ENCODE measurements around the gene BTBD19. TPM values are rescaled to one million over a fixed set of nuclear protein-coding genes. Genes with fewer than 3 reads are reported as not detected.

Gene BTBD19
- total RNA-seq, 2 experiments from 2014 or later: 0.44 to 2.0 TPM

DNA sequence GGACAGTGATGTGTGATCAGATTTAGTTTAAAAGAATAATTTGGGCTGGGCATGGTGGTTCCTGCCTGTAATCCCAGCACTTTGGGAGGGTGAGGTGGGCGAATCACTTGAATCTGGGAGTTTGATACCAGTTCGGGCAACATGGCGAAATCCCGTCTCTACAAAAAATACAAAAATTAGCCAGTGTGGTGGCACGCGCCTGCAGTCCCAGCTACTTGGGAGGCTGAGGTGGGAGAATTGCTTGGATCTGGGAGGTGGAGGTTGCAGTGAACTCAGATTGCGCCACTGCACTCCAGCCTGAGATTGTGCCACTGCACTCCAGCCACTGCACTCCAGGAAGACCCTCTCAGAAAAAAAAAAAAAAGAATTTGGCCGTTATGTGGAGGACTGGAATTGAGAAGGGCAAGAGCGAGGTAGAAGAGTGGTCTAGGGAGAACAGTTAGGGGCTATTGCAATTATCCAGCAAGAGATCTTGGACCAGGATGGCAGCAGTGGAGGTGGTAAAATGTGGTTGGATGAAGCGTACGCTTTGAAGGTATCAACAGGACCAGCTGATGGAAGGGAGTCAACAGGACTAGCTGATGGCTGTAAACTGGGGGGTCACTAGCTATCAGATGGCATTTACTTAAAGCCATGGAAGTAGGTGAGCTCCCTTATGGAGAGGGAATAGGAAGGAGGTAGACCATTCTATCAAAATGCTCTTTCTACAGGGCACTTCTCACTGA is 9.6 kb downstream of the BTBD19 start:
- no TSS peak for BruUV-seq (replicated peaks)
- intact Hi-C loops (cut with micrococcal nuclease; ENCODE audit: unreplicated experiment): loop anchor here (2.0 kb wide), 1 partner anchor 19 kb away; no protein-coding TSS in a partner anchor
- POLR2A ChIA-PET: interaction anchor here (0.9 to 6.7 kb wide), 8 partner anchors 8 to 193 kb away, joined by 3 to 83 read pairs (median 18); partner anchors contain the start of genes BTBD19, HECTD3 and RNU5D-1
- Histone ChIP-seq H3K9me3 (ENCODE audit: low read length) (no peaks in the 10 kb centered on the region), H3K36me3 (ENCODE audit: insufficient read depth, low read length) (no peaks in the 10 kb centered on the region), H3K4me1 (ENCODE audit: insufficient read depth, low read length, poor library complexity, severe bottlenecking) (peaks cover 37% of the 10 kb centered on the region), H3K4me2 (ENCODE audit: low read length) (0 out of 2 replicates have a peak overlapping the region, but pooled peaks have one; percentile 92), H3K9me2 (ENCODE audit: insufficient read depth, low read length) (no peaks in the 10 kb centered on the region), H4K20me1 (ENCODE audit: insufficient read depth, low read length) (no peaks in the 10 kb centered on the region), H3K79me2 (ENCODE audit: insufficient read depth, low read depth, low read length) (no peaks in the 10 kb centered on the region), H3K4me3 (ENCODE audit: low read depth, low read length, poor library complexity, severe bottlenecking) (no peak overlapping the region), H3K27ac (ENCODE audit: low read depth, low read length, poor library complexity, severe bottlenecking) (no peak overlapping the region), H2AFZ (ENCODE audit: low read length) (no peak overlapping the region)
- TF ChIP-seq, protein P1, sequence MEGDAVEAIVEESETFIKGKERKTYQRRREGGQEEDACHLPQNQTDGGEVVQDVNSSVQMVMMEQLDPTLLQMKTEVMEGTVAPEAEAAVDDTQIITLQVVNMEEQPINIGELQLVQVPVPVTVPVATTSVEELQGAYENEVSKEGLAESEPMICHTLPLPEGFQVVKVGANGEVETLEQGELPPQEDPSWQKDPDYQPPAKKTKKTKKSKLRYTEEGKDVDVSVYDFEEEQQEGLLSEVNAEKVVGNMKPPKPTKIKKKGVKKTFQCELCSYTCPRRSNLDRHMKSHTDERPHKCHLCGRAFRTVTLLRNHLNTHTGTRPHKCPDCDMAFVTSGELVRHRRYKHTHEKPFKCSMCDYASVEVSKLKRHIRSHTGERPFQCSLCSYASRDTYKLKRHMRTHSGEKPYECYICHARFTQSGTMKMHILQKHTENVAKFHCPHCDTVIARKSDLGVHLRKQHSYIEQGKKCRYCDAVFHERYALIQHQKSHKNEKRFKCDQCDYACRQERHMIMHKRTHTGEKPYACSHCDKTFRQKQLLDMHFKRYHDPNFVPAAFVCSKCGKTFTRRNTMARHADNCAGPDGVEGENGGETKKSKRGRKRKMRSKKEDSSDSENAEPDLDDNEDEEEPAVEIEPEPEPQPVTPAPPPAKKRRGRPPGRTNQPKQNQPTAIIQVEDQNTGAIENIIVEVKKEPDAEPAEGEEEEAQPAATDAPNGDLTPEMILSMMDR (conservative IDR thresholded peaks at IDR 0.05; ENCODE audit: low read length): no peak
- TF ChIP-seq EZH2phosphoT487 (IDR thresholded peaks at IDR 0.05; ENCODE audit: borderline replicate concordance, low read depth, low read length): no peak
- CTCF ChIA-PET (ENCODE audit: unreplicated experiment): interaction anchor here (1.4 kb wide), 1 partner anchor 9 kb away, joined by 6 read pairs; no protein-coding TSS in a partner anchor
- DNase-seq (ENCODE audit: low spot score): no peak

DNA sequence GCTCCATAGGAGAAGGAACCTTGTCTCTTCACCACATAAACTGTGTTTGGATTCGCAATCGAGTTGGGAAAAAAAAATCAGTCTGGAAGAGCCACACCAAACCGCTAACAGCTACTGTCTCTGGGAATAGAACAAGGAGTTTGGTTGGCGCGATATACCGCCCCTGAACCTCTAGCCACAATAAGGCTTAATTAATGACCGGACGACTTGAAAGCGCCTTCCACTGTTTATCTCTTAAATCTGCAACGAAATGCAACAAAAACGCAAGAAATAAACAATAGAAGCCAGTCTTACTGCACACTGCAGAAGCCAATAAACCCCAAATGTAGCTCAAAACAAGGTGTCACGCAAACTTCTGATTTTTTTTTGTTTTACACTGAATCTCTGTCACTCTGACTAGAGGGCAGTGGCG is 10.9 kb downstream of the BTBD19 start:
- intact Hi-C loops (cut with micrococcal nuclease; ENCODE audit: unreplicated experiment): loop anchor here (1.0 to 2.0 kb wide), 4 partner anchors 20 to 98 kb away; partner anchors contain the start of gene RNU5D-1
- Histone ChIP-seq H3K9me3 (ENCODE audit: low read length) (no peaks in the 10 kb centered on the region), H3K4me2 (ENCODE audit: low read length) (peak overlapping the region; percentile 92), H3K27ac (ENCODE audit: low read depth, low read length, poor library complexity, severe bottlenecking) (peak overlapping the region; percentile 93), H3K4me1 (ENCODE audit: insufficient read depth, low read length, poor library complexity, severe bottlenecking) (peaks cover 37% of the 10 kb centered on the region), H3K4me3 (ENCODE audit: low read depth, low read length, poor library complexity, severe bottlenecking) (peak overlapping the region; percentile 67), H3K9me2 (ENCODE audit: insufficient read depth, low read length) (no peaks in the 10 kb centered on the region), H2AFZ (ENCODE audit: low read length) (peak overlapping the region; percentile 70), H4K20me1 (ENCODE audit: insufficient read depth, low read length) (no peaks in the 10 kb centered on the region), H3K79me2 (ENCODE audit: insufficient read depth, low read depth, low read length) (no peaks in the 10 kb centered on the region), H3K36me3 (ENCODE audit: insufficient read depth, low read length) (no peaks in the 10 kb centered on the region)
- ChIA-PET POLR2A (interaction anchor here (0.7 to 6.7 kb wide), 18 partner anchors 10 to 192 kb away, joined by 3 to 83 read pairs (median 4); partner anchors contain the start of genes BTBD19, HECTD3, PLK3 and RNU5D-1), CTCF (ENCODE audit: unreplicated experiment) (interaction anchor here (1.4 to 1.6 kb wide), 2 partner anchors 10 to 19 kb away, joined by 4 to 6 read pairs; partner anchors contain the start of gene PLK3)
- no peak for DNase-seq (ENCODE audit: low spot score)
- no TSS peak for BruUV-seq (replicated peaks)
- TF ChIP-seq, protein P1 (conservative IDR thresholded peaks at IDR 0.05; ENCODE audit: low read length): peak; percentile 55
- TF ChIP-seq EZH2phosphoT487 (IDR thresholded peaks at IDR 0.05; ENCODE audit: borderline replicate concordance, low read depth, low read length): no peak
